Osteocyte (in vitro differentiated cells): ENCODE data around the gene CDX4. TPM values are rescaled to one million over a fixed set of nuclear protein-coding genes. Genes with fewer than 3 reads are reported as not detected.
"Not testable (repeated sequence)": the region's sequence is repeated elsewhere in the genome, so short reads cannot be mapped to it uniquely, and the experiment has no call there.

Experiments used
- DNase-seq: peaks from one replicate; pipeline ENCODE4 v3.0.0; 2021; ENCODE audit warnings: mixed read lengths; ENCODE audit not compliant: unreplicated experiment; ENCODE audit errors: extremely low spot score
- H3K27ac Mint-ChIP-seq: one replicate; pipeline ENCODE4 v1.8.0; 2021; ENCODE audit warnings: mild to moderate bottlenecking, mixed read lengths; ENCODE audit not compliant: unreplicated experiment
- H3K27me3 Mint-ChIP-seq: one replicate; pipeline ENCODE4 v1.8.0; 2021; ENCODE audit warnings: mixed read lengths; ENCODE audit not compliant: unreplicated experiment
- H3K36me3 Mint-ChIP-seq: one replicate; pipeline ENCODE4 v1.8.0; 2021; ENCODE audit warnings: mixed read lengths; ENCODE audit not compliant: unreplicated experiment
- H3K4me1 Mint-ChIP-seq: one replicate; pipeline ENCODE4 v1.8.0; 2021; ENCODE audit warnings: mixed read lengths; ENCODE audit not compliant: unreplicated experiment
- H3K4me3 Mint-ChIP-seq: one replicate; pipeline ENCODE4 v1.8.0; 2021; ENCODE audit warnings: mild to moderate bottlenecking, moderate library complexity, mixed read lengths; ENCODE audit not compliant: unreplicated experiment
- H3K9me3 Mint-ChIP-seq: one replicate; pipeline ENCODE4 v1.8.0; 2021; ENCODE audit warnings: mixed read lengths; ENCODE audit not compliant: unreplicated experiment
- total RNA-seq: library from RNA; stranded (reverse); gene quantifications from 2 replicates; pipeline ENCODE4 v1.2.1, GENCODE V29; 2021
- TF ChIP-seq, protein P1 (sequence below): fragments of 200-600 bp; sonication (generic); IDR thresholded peaks from 2 replicates; pipeline ENCODE4 v1.5.0; 2021; ENCODE audit warnings: antibody characterized with exemption, mild to moderate bottlenecking, moderate library complexity

CDX4 gene
- total RNA-seq, 1 donor from 2014 or later, result not detected

DNA sequence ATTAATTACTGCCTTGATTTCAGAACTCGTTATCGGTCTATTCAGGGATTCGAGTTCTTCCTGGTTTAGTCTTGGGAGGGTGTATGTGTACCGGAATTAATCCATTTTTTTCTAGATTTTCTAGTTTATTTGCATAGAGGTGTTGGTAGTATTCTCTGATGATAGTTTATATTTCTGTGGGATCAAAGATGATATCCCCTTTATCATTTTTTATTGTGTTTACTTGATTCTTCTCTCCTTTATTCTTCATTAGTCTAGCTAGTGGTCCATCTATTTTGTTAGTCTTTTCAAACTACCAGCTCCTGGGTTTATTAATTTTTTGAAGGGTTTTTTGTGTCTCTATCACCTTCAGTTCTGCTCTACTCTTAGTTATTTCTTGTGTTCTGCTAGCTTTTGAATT lies 32.1 kb downstream of the CDX4 start:
- DNase-seq, result no peak
- Mint-ChIP-seq H3K27ac (no peak overlapping the region), H3K4me1 (no peaks in the 10 kb centered on the region), H3K27me3 (no peaks in the 10 kb centered on the region), H3K9me3 (peaks cover 28% of the 10 kb centered on the region), H3K36me3 (no peaks in the 10 kb centered on the region), H3K4me3 (no peak overlapping the region)
- TF ChIP-seq, protein P1, sequence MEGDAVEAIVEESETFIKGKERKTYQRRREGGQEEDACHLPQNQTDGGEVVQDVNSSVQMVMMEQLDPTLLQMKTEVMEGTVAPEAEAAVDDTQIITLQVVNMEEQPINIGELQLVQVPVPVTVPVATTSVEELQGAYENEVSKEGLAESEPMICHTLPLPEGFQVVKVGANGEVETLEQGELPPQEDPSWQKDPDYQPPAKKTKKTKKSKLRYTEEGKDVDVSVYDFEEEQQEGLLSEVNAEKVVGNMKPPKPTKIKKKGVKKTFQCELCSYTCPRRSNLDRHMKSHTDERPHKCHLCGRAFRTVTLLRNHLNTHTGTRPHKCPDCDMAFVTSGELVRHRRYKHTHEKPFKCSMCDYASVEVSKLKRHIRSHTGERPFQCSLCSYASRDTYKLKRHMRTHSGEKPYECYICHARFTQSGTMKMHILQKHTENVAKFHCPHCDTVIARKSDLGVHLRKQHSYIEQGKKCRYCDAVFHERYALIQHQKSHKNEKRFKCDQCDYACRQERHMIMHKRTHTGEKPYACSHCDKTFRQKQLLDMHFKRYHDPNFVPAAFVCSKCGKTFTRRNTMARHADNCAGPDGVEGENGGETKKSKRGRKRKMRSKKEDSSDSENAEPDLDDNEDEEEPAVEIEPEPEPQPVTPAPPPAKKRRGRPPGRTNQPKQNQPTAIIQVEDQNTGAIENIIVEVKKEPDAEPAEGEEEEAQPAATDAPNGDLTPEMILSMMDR, result no peak

GRCh38 chrX:73481521-73481920 lies 34.7 kb downstream of the CDX4 start:
- no peak overlapping the region for H3K4me3 Mint-ChIP-seq
- H3K27ac Mint-ChIP-seq, result no peak overlapping the region
- DNase-seq, result no peak
- no peaks in the 10 kb centered on the region for H3K36me3 Mint-ChIP-seq
- no peaks in the 10 kb centered on the region for H3K27me3 Mint-ChIP-seq
- no peaks in the 10 kb centered on the region for H3K4me1 Mint-ChIP-seq
- peaks cover 30% of the 10 kb centered on the region for H3K9me3 Mint-ChIP-seq
- TF ChIP-seq, protein P1, result no peak

GRCh38 chrX:73490661-73491060 lies 43.8 kb downstream of the CDX4 start:
- TF ChIP-seq, protein P1, result no peak
- H3K4me1 Mint-ChIP-seq, result no peaks in the 10 kb centered on the region
- H3K4me3 Mint-ChIP-seq, result no peak overlapping the region
- H3K36me3 Mint-ChIP-seq, result no peaks in the 10 kb centered on the region
- H3K9me3 Mint-ChIP-seq, result peaks cover 12% of the 10 kb centered on the region
- H3K27me3 Mint-ChIP-seq, result no peaks in the 10 kb centered on the region
- DNase-seq, result no peak
- no peak overlapping the region for H3K27ac Mint-ChIP-seq

DNA sequence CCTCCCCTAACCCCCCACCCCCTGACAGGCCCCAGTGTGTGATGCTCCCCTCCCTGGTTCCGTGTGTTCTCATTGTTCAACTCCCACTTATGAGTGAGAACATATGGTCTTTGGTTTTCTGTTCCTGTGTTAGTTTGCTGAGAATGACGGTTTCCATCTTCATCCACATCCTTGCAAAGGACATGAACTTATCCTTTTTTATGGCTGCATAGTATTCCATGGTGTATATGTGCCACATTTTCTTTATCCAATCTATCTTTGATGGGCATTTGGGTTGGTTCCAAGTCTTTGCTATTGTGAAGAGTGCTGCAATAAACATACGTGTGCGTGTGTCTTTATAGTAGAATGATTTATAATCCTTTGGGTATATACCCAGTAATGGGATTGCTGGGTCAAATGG lies 45.3 kb downstream of the CDX4 start:
- not testable (repeated sequence) for H3K4me3 Mint-ChIP-seq, H3K9me3 Mint-ChIP-seq, H3K27me3 Mint-ChIP-seq, DNase-seq, H3K4me1 Mint-ChIP-seq, H3K36me3 Mint-ChIP-seq, H3K27ac Mint-ChIP-seq

Other genes with a start within 250 kb of the CDX4 start
- not detected in 2 replicates for gene NAP1L2, start 232.2 kb upstream of the CDX4 start, total RNA-seq
- 8.8 and 9.0 TPM in 2 replicates for gene CHIC1, start 116.1 kb downstream of the CDX4 start, total RNA-seq